B cell (primary cell): Measurements from ENCODE around the gene RRAGA. TPM values are rescaled to one million over a fixed set of nuclear protein-coding genes. Genes with fewer than 3 reads are reported as not detected.
A peak's percentile ranks its signal among the peaks of the same experiment; 100 is the strongest.

ENCODE experiments used
- ATAC-seq: fragments of 200-7000 bp; cut with Tn5 transposase; one replicate; pipeline ENCODE4 v1.10.0; 2021; ENCODE audit warnings: low read depth, mild to moderate bottlenecking, moderate number of reproducible peaks, moderate library complexity
- CTCF ChIA-PET: fragments of 350-600 bp; sonication (Branson Sonifier 250); formaldehyde crosslinking; loops from one replicate; lab custom pipeline; 2021; ENCODE audit warnings: antibody characterized with exemption, inconsistent platforms; lab: Charles Lee
- POLR2A ChIA-PET: fragments of 350-600 bp; sonication (Branson Sonifier 250); formaldehyde crosslinking; loops from one replicate; lab custom pipeline; 2021; ENCODE audit warnings: antibody characterized with exemption; lab: Charles Lee
- DNase-seq: peaks from one replicate; pipeline ENCODE4 v3.0.0; 2013
- H2AFZ ChIP-seq: 2 replicates; pipeline ENCODE4 v1.6.1; 2012; ENCODE audit warnings: mild to moderate bottlenecking, low read depth, low read length; ENCODE audit not compliant: insufficient read depth, poor library complexity, severe bottlenecking
- H3K27ac ChIP-seq, 2 donors: 1 replicate in 1 of 2; 2 replicates in 1 of 2; pipeline ENCODE4 v1.5.1; 2012 to 2013; ENCODE audit warnings: low read length in 2 of 2, mild to moderate bottlenecking in 2 of 2, moderate library complexity in 1 of 2
- H3K27me3 ChIP-seq, 4 experiments: fragments of 200-600 bp in 1 of 4; sonication (generic) in 1 of 4; replicated peaks in 1 of 4; 1 replicate in 2 of 4; 2 replicates in 2 of 4; pipeline versions ENCODE4 v1.6.1 to v1.7.0; 2013 to 2016; ENCODE audit warnings: low read length in 3 of 4, mild to moderate bottlenecking in 2 of 4, mixed read lengths in 1 of 4, moderate library complexity in 1 of 4; ENCODE audit not compliant: insufficient read depth in 4 of 4, control insufficient read depth in 3 of 4; ENCODE audit errors: control extremely low read depth in 1 of 4
- H3K36me3 ChIP-seq, 2 experiments: replicated peaks in 1 of 2; 1 replicate in 1 of 2; 2 replicates in 1 of 2; pipeline versions ENCODE4 v1.6.1 to v1.7.1; 2013; ENCODE audit warnings: low read length in 1 of 2; ENCODE audit not compliant: insufficient read depth in 2 of 2, control insufficient read depth in 1 of 2; ENCODE audit errors: control extremely low read depth in 1 of 2, extremely low read depth in 1 of 2
- H3K4me1 ChIP-seq, 2 donors: fragments of 200-600 bp in 1 of 2; sonication (generic) in 1 of 2; 1 replicate in 1 of 2; 2 replicates in 1 of 2; pipeline versions ENCODE4 v1.5.1 to v1.6.1; 2013 to 2017; ENCODE audit warnings: low read length in 2 of 2; ENCODE audit not compliant: control insufficient read depth in 2 of 2, insufficient read depth in 2 of 2
- H3K4me2 ChIP-seq: replicated peaks from 2 replicates; pipeline ENCODE3; 2012; ENCODE audit warnings: mild to moderate bottlenecking, low read depth, low read length; ENCODE audit not compliant: poor library complexity, severe bottlenecking
- H3K4me3 ChIP-seq, 5 experiments: fragments of 200-600 bp in 1 of 5; sonication (generic) in 1 of 5; 1 replicate in 3 of 5; 2 replicates in 2 of 5; pipeline versions ENCODE4 v1.5.1 to v1.7.0; 2011 to 2016; ENCODE audit warnings: low read length in 4 of 5, mild to moderate bottlenecking in 4 of 5, low read depth in 2 of 5, control low read depth in 1 of 5, moderate library complexity in 1 of 5; ENCODE audit not compliant: insufficient read depth in 1 of 5; ENCODE audit errors: control extremely low read depth in 1 of 5, extremely low read depth in 1 of 5
- H3K79me2 ChIP-seq: fragments of 200-600 bp; sonication (generic); one replicate; pipeline ENCODE4 v1.6.0; 2016; ENCODE audit warnings: low read length; ENCODE audit not compliant: control insufficient read depth, insufficient read depth
- H3K9ac ChIP-seq: fragments of 200-600 bp; sonication (generic); 2 replicates; pipeline ENCODE4 v1.6.1; 2017; ENCODE audit warnings: mild to moderate bottlenecking, low read length, moderate library complexity
- H3K9me3 ChIP-seq, 3 donors: one replicate each; pipeline versions ENCODE4 v1.6.1 to v1.7.1; 2013; ENCODE audit warnings: low read length in 2 of 3; ENCODE audit not compliant: control insufficient read depth in 2 of 3, insufficient read depth in 1 of 3; ENCODE audit errors: control extremely low read depth in 1 of 3
- H4K20me1 ChIP-seq: 2 replicates; pipeline ENCODE4 v1.6.0; 2012; ENCODE audit warnings: mild to moderate bottlenecking, low read length; ENCODE audit not compliant: insufficient read depth, control insufficient read depth, poor library complexity, severe bottlenecking
- H3K27ac Mint-ChIP-seq: one replicate; pipeline ENCODE4 v1.8.0; 2021; ENCODE audit warnings: mixed read lengths
- H3K27me3 Mint-ChIP-seq: one replicate; pipeline ENCODE4 v1.8.0; 2021; ENCODE audit warnings: mixed read lengths
- H3K4me1 Mint-ChIP-seq: one replicate; pipeline ENCODE4 v1.8.0; 2021; ENCODE audit warnings: mixed read lengths
- H3K4me3 Mint-ChIP-seq: one replicate; pipeline ENCODE4 v1.8.0; 2021; ENCODE audit warnings: mixed read lengths
- H3K9me3 Mint-ChIP-seq: one replicate; pipeline ENCODE4 v1.8.0; 2022; ENCODE audit warnings: mixed read lengths; ENCODE audit not compliant: insufficient read depth
- CTCF ChIP-seq: fragments of 200-600 bp; IDR thresholded peaks from one replicate; pipeline ENCODE4 v1.8.0; 2022; ENCODE audit warnings: antibody characterized with exemption, mild to moderate bottlenecking
- EZH2 ChIP-seq: IDR thresholded peaks from 2 replicates; pipeline ENCODE4 v1.6.1; 2012; ENCODE audit warnings: borderline replicate concordance, low read depth, mild to moderate bottlenecking, moderate library complexity, low read length; ENCODE audit not compliant: insufficient read depth, poor library complexity, severe bottlenecking
- WGBS: methylation state at CpG from one replicate; pipeline ENCODE4 v1.1.5; 2013; ENCODE audit warnings: missing lambda C conversion rate; ENCODE audit not compliant: insufficient coverage; 5-methylcytosine and 5-hydroxymethylcytosine counted together
- intact Hi-C: fragments of 100-400 bp; cut with micrococcal nuclease; formaldehyde crosslinking; loops from one replicate; pipeline ENCODE4 v1.10.0; 2022
- polyA plus RNA-seq: library from polyadenylated mRNA; depleted of rRNA; stranded (reverse); fragments of >200 nt; gene quantifications from 2 replicates; pipeline ENCODE4 v1.2.3, GENCODE V29; 2012
- total RNA-seq, 2 donors: library from RNA; stranded (reverse); fragments of 120-200 nt in 1 of 2; gene quantifications; 1 replicate in 1 of 2; 2 replicates in 1 of 2; pipeline versions ENCODE4 v1.2.3 to v1.2.4, GENCODE V29; 2013 to 2022

RRAGA gene
- total and polyA plus RNA-seq, 2 donors (not counting 1 experiment from before 2014, with no cell fraction given) = 29.5 to 49.2 TPM

GRCh38 chr9:19085295-19085694 lies 36.1 kb downstream of the RRAGA start:
- H3K9ac ChIP-seq = no peak overlapping the region
- peak; percentile 30 for DNase-seq
- WGBS = no CpG with 5 or more reads among the region's 2 CpGs
- H3K4me1 ChIP-seq = no peaks in the 10 kb centered on the region
- ChIA-PET CTCF (interaction anchor here (0.6 to 4.7 kb wide), 11 partner anchors 16 to 380 kb away, joined by 3 to 51 read pairs (median 3); no protein-coding TSS in a partner anchor), POLR2A (interaction anchor here (0.6 to 0.7 kb wide), 2 partner anchors 88 to 333 kb away, joined by 5 read pairs; no protein-coding TSS in a partner anchor)
- H3K9me3 ChIP-seq = no peaks in the 10 kb centered on the region
- H3K79me2 ChIP-seq = no peaks in the 10 kb centered on the region
- intact Hi-C loops = loop anchor here (1.0 kb wide), 2 partner anchors 89 to 372 kb away; no protein-coding TSS in a partner anchor
- no peak overlapping the region for H2AFZ ChIP-seq
- TF ChIP-seq EZH2 = no peak
- peak; percentile 57 for TF ChIP-seq CTCF
- H3K4me1 Mint-ChIP-seq = no peaks in the 10 kb centered on the region
- peaks cover 7 to 59% of the 10 kb centered on the region in 2 experiments for H3K36me3 ChIP-seq
- no peaks in the 10 kb centered on the region for H4K20me1 ChIP-seq
- H3K27me3 Mint-ChIP-seq = no peaks in the 10 kb centered on the region
- no peak overlapping the region for H3K27ac ChIP-seq
- no peaks in the 10 kb centered on the region for H3K9me3 Mint-ChIP-seq
- no peak overlapping the region for H3K4me3 ChIP-seq
- H3K27me3 ChIP-seq = no peaks in the 10 kb centered on the region
- H3K27ac Mint-ChIP-seq = no peak overlapping the region
- H3K4me3 Mint-ChIP-seq = no peak overlapping the region
- no peak overlapping the region for H3K4me2 ChIP-seq
- no peak for ATAC-seq
